Measurements from ENCODE around the gene KCNC3.

GRCh38 chr19:50378863-50379236 lies 49.7 kb upstream of the KCNC3 start:
- TF ChIP-seq POLR2A (IDR thresholded peaks at IDR 0.05) (no peak), POLR2AphosphoS5 (IDR thresholded peaks at IDR 0.05) (no peak)
